Measurements from ENCODE around the gene FUT7.

The FUT7 gene

DNA sequence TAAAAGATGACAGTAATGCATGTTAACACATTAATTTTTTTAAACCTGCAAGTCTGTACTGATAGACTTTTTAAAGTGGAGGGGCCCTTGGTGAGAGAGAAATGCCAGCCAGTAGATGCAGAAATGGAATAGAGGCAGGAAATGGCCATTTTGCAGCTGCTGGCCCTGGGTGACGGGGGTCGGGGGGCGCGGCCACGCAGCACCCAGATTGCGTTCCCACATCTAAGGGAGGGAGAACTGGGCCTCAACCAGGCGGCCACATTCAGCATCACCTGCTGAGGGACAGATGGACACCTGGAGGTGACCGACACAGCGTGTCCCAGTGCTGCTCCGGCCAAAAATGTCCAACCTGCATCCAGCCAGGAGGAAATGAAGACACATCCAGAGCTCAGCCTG is 29.2 kb downstream of the FUT7 start:
- DNase-seq (ENCODE audit: low spot score), result no peak

GRCh38 chr9:137001857-137002645 is 29.8 kb downstream of the FUT7 start:
- no peak for DNase-seq (ENCODE audit: low spot score)

- DNase-seq (ENCODE audit: low spot score), result peak; percentile 65
Observed at GRCh38 chr9:137000177-137000930, 31.5 kb downstream of the FUT7 start.

- DNase-seq (ENCODE audit: low spot score), result no peak
Observed at GRCh38 chr9:136997830-136998234, 34.1 kb downstream of the FUT7 start.

GRCh38 chr9:136997371-136997770 is 34.5 kb downstream of the FUT7 start:
- no peak for DNase-seq (ENCODE audit: low spot score)

- DNase-seq (ENCODE audit: low spot score), result peak; percentile 56
Observed at GRCh38 chr9:136996361-136997292, 35.3 kb downstream of the FUT7 start, which contains the start of gene CLIC3. Gene CLIC3 (minus strand): TSS chr9:136996568. CDS start chr9:136996543, 25 bp downstream.

- DNase-seq (ENCODE audit: low spot score), result peak; percentile 67
Observed at GRCh38 chr9:136995772-136996311, 36.0 kb downstream of the FUT7 start.

GRCh38 chr9:136995362-136995761 is 36.5 kb downstream of the FUT7 start:
- DNase-seq (ENCODE audit: low spot score), result no peak

DNA sequence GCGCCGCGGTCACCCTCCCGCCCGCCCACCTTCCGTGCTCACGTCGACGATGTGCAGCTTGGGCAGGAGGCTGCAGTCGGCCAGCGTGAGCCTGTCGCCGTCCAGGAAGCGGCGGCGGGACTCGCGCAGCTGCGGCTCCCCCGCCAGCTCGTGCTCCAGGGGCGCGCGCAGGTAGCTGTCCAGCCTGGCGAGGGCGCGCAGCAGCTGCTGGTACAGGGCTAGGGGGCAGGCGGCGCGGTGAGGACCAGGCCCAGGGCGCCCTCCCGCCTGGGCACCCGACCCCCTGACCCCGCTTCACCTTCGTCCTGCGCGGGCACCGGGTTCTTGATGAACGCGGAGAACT is 37.0 kb downstream of the FUT7 start:
- no peak for DNase-seq (ENCODE audit: low spot score)

DNA sequence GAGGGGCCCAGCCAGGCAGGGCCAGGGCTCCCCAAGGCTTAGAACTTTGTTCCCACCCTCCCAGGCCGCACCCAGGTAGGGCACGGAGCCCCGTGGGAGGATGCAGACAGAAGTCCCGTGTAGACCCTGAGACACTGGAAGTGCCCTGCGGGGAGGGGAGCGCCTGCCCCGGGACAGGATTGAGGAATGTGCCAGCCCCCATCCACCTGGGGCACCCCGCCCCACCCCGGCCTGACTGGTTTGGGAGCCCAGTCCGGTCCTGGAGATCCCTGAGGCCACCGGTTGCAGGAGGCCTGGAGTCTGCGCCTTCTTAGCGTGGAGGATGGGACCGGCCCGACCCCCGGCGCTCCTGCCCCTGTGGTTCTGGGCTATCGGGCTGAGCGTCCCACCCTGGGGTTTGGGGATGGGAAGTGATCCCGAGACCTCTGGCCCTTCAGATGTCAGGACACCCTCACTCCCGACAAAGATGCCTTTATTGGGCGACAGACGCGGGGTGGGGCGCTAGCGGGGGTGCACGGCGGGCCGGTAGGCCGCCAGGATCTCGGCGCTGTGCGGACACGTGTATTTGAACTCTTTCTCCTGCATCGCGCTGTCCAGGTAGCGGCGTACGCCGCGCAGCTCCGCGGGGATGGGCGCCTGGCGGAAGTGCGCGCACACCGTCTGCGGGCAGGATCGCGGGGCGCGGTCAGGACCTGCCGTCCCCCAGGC is 37.6 kb downstream of the FUT7 start:
- no peak for DNase-seq (ENCODE audit: low spot score)

DNA sequence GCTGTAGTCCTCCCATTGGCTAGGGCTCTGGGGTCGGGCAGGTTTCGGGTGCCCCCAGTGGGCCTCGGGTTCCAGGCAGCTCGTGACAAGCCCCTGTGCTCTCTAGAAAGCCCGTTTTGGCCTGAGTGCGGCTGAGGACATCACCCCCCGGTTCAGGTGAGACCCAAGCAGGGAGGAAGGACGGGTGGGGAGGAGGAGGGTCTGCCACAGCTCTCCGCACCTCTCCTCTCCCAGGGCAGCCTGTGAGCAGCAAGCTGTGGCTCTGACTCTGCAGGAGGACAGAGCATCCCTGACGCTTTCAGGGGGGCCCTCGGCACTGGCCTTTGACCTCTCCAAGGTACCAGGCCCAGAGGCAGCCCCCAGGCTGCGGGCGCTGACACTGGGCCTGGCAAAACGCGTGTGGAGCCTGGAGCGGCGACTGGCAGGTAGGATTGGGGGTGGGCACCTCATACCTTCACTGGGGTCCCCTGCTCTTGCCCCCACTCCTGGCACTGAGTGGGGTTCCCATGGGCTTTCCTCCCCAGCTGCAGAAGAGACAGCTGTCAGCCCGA is 39.0 kb downstream of the FUT7 start:
- no peak for DNase-seq (ENCODE audit: low spot score)

DNA sequence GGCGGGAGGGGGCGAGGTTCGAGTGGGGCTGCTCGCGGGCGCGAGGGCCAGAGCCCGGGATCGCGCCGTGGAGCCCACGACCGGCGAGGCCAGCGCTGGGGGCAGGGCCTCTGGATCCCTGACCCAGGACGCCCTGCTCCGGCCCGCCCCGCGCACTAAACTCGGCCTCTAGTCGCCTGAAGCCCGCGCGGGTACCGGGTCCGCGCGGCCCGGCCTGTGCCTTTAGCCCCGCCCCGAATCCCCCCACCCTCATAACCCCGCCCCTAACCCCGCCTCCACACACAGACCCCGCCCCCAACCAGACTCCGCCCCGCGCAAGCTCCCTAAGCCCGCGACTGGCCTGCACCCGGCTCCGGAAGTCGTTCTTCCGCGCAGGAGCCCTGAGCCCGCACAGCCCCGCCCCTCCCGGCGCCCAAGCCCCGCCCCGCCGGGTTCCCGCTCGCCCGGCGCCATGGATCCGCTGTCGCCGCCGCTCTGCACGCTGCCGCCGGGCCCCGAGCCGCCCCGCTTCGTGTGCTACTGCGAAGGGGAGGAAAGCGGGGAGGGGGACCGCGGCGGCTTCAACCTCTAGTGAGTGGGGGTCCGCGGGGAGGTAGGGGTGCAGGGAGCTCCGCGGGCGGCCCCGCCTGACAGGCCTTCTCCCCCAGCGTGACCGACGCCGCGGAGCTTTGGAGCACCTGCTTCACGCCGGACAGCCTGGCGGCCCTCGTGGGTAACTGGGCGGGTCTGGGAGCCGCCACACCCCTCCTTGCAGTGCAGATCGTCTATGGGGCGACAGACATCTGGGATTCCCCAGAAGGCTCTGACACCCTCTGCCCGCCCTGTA is 39.7 kb downstream of the FUT7 start, which contains the start of gene PAXX:
TSS of gene PAXX (plus strand) at position 430 of the 826 bp plus-strand sequence. CDS start at position 452, 22 bp downstream.
- DNase-seq (ENCODE audit: low spot score), result peak; percentile 98

- no peak for DNase-seq (ENCODE audit: low spot score)
Observed at GRCh38 chr9:136990242-136990911, 41.5 kb downstream of the FUT7 start.

DNA sequence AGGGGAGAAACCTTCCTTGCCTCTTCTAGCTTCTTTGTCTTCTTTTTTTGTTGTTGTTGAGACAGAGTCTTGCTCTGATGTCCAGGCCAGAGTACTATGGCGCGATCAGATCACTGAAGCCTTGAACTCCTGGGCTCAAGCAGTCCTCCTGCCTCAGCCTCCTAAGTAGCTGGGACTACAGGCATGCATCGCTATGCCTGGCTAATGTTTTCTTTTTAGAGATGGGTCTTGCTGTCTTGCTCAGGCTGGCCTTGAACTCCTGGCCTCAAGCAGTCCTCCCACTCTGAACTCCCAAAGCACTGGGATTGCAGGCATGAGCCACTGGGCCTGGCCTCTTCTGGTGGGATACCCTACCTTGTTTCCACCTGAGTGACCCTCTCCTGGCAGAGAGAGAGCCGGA is 43.0 kb downstream of the FUT7 start:
- DNase-seq (ENCODE audit: low spot score), result no peak

DNA sequence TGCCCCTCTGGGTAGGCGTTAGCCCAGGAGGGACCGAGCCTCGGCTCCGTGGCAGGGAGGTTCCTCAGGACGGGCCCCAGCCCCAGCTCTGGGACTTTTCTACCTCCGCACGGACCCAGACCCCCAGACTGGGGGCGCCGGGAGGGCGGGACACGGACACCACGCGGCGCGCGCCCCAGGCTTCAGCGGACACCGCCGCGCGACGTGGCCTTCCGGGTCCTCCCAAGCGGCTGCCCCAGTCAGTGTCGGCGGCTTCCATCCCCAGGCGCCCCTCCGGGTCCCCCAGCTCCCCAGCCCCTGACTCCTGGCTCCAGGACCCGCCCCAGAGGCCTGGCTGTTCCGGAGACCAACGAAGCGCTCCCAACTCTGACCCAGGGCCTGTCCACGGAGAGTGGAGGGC is 46.0 kb downstream of the FUT7 start:
- DNase-seq (ENCODE audit: low spot score), result no peak

DNA sequence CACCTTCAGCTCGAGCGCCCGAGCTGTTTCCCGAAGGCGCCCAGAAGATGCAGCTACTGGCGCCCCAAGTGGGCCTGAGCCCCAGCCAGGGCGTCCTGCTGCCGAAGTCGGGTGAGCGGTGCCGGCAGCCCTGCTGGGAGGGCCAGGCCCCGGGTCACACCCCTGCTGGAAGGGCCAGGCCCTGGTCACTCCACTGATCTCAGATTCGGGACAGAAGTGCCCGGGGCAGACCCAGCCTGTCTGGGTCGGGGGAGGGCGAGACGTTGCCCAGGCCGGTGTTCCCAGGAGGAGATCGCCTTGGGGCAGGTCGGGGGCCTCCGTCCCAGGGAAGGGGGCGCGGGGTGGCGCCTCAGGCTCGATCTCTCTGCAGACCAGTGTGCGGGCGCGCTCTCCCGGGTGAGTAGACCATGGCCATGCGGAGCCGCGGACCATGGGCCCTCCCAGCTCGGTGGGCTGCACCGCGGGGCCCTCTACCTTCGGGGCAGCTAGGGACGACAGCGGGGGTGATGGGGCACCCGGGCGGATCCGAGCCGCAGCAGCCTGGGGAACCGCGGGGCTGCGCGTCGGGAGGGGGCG is 46.8 kb downstream of the FUT7 start:
- no peak for DNase-seq (ENCODE audit: low spot score)

DNA sequence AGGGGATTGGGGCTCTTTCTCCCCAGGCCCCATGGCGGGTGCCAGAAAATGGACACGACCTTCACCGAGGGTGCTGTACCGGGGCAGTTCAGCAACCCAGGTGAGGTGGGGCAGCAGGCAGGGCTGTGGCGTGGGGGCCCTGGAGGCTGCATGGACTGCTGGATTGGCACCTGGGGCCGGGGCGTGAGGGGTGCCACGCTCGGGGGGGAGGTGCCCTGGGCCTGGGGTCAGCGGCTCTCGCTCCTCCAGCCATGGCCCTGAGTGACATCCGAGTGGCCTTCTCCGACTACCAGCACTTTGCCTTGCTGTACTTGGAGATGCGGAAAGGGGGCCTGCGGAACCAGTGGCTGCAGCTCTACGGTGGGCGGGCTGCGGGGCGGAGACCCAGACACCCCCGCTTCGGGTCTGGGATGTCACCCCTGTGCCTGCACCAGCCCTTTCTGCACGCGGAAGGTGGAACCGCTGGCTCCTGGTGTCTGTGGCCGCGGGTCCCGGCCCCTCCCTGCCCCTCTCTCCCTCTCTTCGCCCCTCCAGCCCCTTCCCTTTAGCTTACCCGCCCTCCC is 47.3 kb downstream of the FUT7 start:
- DNase-seq (ENCODE audit: low spot score), result no peak

GRCh38 chr9:136983656-136984314 is 48.1 kb downstream of the FUT7 start:
- no peak for DNase-seq (ENCODE audit: low spot score)
